HG03196 (cell line): Measurements from ENCODE around the gene BAG3.
"Not testable (repeated sequence)": the region's sequence is repeated elsewhere in the genome, so short reads cannot be mapped to it uniquely, and the experiment has no call there.

Experiments
- ATAC-seq: cut with Tn5 transposase; IDR thresholded peaks from one replicate; pipeline ENCODE4 v1.9.1; 2021; ENCODE audit not compliant: unreplicated experiment

The BAG3 gene

DNA sequence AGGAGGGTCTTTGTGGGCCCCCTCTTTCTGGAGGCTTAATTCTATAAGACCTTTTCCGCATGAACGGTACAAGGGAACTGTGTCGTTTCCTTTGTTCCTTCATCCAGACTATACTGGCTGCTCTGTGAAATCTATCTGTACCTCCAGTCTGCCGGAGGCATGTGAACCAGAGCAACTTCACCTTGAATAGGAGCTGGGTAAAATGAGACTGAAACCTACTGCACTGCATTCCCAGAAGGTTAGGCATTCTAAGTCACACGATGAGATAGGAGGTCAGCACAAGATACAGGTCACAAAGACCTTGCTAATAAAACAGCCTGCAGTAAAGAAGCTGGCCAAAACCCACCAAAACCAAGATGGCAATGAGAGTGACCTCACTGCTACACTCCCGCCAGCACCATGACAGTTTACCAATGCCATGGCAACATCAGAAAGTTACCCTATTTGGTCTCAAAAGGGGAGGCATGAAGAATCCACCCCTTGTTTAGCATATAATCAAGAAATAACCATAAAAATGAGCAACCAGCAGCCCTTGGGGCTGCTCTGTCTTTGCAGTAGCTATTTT is 37.9 kb downstream of the BAG3 start:
- ATAC-seq = no peak

DNA sequence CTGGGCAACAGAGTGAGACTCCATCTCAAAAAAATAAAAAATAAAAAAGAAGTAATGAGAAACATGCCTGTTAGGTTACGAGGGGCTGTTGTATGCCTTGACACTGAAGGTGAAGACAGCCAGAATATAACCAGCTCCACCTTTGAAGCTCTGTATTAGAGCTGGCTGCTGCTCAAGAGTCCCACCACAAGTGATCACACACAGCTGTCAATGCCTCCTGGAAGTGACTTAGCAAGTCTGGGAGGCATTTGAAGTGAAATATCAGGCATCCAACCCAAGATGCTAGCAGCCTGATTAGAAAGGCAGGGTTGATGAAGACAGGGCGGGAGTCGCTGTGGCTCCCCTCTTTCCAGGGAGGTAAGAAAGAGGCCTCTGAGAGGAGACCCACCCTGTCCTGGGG is 40.5 kb downstream of the BAG3 start:
- no peak for ATAC-seq

DNA sequence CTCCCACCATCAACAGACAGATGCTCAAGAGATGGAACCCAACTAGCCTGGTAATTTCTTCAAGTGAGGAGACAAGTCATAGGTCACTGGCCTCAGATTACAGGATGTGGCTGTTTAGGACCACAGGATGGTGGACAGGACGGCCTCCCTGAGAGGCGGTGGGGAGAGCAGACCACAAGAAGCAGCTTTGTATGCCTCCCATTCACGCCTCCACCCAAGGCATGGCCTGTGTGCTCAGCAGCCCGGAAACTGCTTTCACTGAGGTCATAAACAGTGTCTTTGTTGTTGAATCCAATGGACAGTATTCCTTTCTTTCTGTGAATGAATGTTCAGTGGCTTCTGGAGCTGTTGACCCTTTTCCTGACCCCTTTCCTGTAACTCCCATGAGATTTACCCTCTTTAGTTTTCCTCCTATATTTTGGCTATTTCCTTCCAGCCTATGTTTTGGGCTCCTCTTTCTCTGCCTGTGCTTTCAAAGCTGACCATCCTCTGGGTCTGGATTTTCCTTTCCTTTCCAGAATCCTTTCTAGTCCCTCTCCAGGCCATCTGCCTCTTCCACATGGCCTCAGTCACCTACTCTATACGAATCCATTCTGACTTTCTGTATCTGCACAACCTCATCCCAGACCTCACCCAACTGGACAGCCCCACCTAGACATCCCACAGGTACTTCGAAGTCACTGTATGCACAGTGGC is 42.2 kb downstream of the BAG3 start:
- ATAC-seq = no peak

DNA sequence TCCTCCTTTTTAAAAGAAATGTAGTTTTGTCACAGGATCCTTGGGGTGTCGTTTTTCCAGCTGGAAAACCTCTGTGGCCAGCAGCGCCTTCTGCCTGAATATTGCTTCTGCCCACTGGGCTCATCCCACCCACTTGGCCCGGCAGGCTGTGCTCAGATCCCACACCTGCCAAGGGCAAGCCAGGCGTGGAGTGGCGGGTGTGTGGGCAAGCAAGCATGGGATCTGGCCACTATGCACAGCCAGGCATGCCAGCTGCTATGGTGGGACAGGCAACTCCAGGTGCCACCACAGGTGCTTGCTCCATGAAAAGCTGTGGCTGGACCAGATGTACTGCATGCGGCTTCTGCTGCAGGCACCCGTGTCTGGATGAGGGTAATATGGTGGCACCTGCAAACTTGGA is 43.4 kb downstream of the BAG3 start:
- ATAC-seq = no peak

DNA sequence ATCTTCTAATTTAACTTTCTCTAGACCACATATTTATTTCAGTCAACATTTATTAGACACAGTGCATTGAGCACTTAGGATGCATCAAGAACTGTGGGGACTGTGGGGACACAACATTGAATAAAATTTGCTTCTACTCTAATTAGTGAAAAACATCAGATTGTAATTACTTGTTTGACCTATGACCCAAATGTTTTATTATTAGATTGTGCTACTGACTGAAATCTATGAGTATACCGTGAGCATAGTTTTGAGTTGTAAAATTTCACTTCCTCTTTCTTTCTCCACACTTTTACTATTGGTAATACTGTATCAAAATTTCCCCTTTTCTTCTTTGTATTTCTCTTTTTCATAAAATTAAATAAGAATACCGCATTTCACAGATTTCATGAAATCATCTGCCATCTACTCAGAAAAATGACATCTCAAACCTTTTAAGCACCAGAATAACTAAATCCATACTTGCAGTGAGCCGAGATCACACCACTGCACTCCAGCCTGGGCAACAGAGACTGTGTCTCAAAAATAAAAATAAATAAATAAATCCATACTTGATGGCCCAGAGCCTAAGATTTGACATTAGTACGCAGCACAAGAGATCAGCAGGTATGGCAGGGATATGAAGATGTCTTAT is 49.3 kb downstream of the BAG3 start:
- ATAC-seq = no peak

DNA sequence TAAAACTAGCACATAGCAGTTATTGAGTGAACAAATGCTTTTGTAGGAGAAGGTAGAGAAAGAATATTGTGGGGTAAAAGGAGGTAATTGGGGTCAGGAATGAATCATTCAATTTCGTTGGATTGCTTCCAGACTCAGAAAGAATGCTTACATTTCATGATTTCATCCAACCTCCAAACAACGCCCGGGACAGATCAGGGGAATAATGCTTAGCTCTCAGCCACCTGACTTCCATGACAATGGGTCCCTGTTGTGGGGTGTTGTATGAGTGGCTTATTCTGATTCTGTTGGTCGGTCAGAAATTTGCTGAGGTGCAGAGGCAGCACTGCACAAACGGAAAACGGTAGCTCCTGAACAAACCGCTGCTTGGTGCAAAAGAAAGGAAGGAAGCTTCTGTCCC is 50.7 kb downstream of the BAG3 start:
- ATAC-seq = no peak

DNA sequence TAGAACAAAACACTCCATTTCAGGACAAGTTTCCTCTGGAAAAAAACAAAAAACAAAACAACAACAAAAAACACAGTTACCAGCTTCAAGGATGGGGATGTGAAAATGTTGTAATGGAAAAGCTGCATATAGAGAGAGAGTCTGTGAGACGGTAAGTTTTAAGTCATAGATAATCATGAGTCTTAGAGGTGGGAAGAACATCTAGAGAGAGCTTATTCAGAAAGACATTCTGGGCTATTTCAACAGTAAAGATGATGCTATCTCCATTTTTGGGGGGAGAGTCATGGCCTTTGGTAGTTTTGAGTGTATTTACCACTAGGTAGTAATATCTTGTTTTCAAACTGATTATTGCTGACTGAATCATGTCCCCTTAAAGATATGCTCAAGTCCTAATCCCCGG is 51.4 kb downstream of the BAG3 start:
- ATAC-seq = no peak

DNA sequence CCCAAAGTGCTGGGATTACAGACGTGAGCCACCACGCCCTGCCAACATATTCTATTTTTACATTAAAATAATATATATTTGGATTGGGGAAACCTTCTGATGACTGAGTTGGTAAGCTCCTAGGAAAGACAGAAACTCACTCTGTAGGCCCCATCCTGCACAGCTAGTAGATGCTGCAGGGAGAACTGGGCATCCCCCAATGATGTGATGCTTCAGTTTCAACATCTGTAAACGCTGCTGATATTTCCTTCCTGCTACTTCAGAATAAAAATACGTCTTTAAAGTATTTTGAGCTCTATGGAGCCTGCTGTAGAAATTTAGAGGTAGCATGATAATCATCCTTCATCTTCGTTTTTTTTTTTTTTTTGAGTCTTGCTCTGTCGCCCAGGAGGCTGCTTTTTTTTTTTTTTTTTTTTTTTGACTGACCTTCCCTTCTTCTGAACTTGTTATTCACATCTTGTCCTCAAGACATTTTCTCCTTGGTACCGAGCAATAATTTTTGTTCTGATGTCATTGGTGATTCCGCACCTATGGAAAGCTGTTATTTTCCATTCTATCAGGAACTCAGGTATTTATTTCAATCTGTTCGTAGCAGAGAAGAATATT is 52.8 kb downstream of the BAG3 start:
- no peak for ATAC-seq

DNA sequence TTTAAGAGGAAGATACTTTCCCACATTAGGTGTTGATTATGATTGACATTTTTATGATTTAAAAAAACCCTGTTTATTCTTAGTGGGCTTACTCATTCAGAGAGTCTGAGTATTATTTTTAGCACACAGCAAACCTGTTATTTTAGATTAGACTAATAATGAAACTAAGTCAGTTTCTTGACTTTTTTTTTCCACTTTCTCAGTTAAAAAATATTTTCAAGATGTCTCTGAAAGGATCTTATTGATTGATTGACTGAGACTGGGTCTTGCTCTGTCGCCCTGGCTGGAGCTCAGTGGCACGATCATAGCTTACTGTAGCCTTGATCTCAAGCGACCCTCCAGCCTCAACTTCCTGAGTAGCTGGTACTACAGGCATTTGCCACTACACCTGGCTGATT is 54.3 kb downstream of the BAG3 start:
- ATAC-seq = peak; percentile 54

DNA sequence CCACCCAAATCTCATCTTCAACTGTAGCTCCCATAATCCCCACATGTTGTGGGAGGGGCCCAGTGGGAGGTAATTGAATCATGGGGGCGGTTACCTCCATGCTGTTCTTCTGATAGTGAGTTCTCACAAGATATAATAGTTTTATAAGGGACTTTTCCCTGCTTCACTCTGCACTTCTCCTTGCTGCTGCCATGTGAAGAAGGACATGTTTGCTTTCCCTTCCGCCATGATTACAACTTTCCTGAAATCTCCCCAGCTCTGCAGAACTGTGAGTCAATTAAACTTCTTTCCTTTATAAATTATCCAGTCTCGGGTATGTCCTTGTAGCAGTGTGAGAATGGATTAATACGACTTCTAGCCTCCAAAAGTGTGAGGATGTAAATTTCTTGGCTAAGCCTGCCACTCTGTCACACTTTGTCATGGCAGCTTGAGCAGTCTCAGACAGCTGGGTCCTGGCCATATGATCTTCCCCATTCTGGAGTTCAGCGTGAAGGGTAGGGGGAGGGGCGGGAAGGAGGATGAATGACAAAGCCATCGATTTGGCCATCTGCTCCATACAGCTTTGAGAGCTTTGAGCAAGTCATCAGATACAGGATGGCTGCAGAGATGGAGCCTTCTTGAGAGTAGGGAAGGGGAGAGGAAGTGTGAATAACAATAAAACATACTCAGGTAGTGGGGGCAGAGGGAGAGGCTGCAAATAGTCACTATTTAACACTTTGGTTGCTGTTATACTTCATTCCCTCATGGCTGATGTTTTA is 55.5 kb downstream of the BAG3 start:
- no peak for ATAC-seq

DNA sequence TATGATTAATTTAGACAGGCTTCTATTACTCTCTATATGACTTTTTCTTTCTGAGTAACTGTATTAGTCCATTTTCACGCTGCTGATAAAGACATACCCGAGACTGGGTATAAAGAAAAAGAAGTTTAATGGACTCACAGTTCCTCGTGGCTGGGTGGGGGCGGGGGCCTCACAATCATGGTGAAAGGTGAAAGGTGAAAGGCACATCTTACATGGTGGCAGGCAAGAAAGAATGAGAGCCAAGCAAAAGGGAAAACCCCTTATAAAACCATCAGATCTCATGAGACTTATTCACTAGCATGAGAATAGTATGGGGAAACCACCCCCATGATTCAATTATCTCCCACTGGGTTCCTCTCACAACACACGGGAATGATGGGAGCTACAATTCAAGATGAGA is 56.2 kb downstream of the BAG3 start:
- ATAC-seq = not testable (repeated sequence)

DNA sequence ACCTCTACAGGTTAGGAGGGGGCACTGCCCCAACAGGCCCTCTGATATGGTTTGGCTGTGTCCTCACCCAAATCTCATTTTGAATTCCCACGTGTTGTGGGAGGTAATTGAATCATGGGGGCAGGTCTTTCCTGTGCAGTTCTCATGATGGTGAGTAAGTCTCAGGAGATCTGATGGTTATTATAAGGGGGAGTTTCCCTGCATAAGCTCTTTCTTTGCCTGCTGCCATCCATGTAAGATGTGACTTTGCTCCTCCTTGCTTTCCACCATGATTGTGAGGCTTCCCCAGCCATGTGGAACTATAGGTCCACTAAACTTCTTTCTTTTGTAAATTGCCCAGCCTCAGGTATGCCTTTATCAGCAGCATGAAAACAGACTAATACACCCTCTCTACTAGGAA is 59.8 kb downstream of the BAG3 start:
- not testable (repeated sequence) for ATAC-seq

DNA sequence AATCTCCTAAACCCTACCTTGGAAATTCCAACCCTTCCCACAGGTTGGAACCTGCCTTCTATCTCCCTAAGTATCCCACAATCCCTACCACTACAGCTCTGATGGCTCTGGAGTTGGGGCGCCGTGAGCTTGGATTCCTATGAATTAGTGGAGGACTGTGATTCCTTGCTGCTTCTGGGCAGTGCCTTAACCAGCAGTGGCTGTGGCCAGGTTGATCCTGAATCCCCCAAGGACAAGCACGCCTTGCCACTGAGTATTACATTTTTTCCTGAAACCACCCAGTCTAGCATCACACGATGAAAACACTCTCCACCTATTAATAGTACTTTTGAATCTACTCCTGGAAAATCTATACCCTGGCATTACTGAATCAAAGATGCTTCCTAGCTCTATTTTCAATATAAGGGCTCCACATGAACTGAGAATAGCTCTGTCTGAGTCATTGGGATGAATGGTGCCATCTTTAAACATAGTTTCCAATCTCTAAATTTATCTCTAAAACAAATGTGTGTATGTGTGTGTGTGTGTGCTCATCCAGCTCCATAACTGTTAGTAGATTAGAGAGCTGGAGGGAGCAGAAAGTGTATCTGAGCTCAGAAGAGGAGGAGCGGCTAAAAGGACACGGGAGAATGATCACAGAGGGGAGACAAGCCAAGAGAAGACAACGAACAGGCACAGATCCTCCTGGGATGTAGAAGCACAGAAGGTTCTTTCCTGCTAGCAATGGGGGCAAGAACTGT is 62.7 kb downstream of the BAG3 start:
- ATAC-seq = no peak

DNA sequence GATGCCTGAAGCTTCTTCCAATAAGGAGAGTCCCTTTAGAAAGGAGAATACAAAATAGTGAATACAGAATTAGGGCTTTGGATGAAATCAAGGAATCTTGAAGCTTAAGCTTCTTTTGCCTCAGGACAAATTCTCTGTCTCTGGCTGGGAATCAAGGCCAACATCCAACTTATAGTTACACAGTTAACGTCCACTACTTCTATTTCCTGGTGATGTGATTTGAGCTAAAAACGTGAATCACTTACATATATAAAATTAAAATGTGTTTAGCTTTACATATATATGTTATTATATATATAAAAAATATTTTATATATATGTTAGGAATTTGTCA is 63.3 kb downstream of the BAG3 start:
- ATAC-seq = no peak

DNA sequence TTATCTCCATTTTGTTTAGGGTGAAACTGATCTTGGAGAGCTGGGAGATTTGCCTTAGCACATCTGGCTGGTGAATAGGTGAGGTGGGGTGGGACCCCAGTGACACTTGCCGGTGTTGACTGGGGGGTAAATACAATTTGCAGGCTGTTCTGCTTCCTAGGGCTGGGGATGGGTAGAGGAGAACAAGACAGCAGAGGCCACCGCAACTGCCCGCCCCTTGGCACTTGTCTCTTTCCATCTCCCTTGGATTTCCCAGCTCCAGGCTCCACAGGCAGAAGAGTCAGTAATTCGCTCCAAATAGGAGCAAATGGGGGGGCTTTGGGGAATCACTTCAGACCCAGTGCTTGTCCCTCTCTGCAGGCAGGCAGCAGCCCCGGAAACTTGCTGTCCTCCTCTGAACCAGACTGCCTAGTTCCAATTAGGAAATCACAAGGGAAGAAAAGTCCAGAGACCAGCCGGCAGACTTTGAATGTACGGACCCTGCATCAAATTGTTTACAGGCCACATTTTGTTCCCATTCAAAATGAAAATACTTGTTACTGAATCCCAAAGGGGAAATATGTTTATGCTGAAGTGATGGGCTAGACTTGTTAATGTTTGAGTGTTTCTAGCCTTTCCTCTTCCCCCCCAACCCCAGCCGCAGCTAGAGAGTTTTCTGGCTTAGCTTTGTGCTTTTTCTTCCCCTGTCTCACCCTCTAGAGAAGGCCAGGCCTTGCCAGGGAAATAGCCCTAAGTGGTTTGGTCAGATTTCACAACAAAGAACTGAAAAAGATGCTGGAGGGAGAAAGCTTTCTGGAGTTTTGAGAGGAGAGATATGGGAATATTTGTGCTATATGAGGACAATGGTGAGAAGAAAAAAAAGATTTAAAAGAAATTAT is 64.7 kb downstream of the BAG3 start:
- ATAC-seq = no peak

DNA sequence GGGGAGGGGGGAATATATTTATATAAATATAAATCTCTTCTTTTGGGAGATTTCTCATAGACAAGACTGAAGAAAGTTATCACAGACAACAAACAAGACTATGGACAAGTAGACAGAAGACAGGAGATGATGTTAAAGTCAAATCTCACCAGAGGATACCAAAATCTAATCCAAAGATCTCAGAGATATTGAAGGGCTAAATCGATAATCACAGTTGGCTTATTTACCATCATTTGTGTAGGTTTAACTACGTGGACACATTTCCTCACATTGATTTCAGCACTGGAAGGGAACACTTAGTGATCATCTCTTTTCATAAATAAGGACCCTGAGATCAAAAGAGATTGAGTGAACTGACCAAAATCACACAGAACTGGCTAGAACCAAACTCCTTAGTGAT is 72.0 kb downstream of the BAG3 start:
- no peak for ATAC-seq

DNA sequence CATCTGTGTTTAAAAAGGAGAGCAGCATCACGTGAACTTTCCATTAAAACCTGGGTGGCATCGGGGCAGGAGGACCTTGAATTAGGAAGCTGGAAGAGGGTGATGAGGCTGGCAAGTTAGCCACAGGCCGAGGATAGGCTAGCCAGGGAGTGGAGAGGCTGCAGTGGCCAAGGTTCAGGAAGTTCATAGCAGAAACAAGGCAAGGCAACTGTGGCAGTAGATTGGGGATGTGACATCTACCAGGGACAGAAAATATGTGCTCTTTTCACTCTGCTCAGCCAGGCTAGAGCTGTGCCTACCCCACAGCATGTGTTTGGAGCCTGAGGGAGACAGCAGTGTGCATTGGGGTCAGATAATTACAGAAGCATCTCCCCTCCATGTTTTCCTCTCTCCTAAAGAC is 72.4 kb downstream of the BAG3 start:
- no peak for ATAC-seq

DNA sequence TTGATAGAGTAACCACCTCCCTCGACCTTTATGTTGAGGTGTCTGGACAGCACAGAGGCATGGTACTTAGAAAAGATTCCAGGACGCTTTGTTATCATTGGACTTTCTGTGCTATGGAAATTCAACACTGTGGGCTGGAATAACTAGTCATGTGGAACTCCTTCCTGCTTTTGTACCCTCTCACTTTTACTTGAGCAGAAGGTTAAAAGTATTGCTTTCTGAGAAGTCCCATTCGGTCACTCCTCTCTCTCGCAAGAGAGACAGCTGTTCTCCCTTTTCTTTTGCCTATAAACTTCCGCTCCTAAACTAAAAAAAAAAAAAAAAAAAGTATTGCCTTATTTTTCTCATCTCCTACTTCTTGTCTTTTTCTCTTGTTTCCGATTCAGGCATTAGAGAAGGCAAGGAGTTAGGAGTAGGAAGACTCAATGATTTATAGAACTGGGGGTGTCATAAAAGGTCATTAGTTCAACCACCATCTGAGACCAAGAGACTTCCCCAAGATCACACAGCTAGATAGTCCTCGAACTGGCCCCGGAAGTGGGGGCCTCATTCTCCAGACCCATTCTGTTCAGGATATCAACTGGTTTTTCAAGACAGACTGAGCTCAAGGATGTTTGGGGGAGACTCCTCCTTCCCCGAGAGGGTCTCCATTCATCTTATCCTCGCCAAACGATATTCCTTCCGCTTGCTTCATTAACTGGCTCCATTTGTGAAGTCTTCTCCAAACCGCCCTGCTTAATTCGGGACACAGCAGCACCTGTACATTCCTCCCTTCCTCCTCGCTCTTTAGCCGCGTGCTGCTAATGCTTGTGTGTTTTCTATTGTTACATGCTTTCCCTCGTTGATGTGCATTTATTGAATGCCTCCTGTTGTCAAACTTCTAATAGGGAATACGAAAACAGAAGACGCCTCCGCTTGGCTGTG is 73.7 kb downstream of the BAG3 start:
- ATAC-seq = peak; percentile 4

DNA sequence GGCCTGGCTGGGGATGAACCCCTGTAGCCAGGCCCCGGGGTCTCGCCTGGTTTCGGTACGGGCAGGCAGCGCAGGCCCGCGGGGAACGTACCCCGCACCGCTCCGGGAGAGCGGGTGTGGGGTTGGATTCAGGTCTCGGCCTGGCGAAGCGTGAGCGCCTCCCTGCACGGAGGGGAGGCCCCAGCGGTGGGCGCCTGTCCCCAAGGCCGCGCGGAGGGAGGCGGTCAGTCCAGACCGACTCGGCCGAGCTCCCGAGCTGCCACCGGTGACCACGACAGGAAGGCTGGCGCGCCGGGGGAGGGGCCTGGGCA is 74.3 kb downstream of the BAG3 start:
- ATAC-seq = no peak
